ENCODE results near the gene SPSB2.
"Not testable (repeated sequence)": the region's sequence is repeated elsewhere in the genome, so short reads cannot be mapped to it uniquely, and the experiment has no call there.

The SPSB2 gene

DNA sequence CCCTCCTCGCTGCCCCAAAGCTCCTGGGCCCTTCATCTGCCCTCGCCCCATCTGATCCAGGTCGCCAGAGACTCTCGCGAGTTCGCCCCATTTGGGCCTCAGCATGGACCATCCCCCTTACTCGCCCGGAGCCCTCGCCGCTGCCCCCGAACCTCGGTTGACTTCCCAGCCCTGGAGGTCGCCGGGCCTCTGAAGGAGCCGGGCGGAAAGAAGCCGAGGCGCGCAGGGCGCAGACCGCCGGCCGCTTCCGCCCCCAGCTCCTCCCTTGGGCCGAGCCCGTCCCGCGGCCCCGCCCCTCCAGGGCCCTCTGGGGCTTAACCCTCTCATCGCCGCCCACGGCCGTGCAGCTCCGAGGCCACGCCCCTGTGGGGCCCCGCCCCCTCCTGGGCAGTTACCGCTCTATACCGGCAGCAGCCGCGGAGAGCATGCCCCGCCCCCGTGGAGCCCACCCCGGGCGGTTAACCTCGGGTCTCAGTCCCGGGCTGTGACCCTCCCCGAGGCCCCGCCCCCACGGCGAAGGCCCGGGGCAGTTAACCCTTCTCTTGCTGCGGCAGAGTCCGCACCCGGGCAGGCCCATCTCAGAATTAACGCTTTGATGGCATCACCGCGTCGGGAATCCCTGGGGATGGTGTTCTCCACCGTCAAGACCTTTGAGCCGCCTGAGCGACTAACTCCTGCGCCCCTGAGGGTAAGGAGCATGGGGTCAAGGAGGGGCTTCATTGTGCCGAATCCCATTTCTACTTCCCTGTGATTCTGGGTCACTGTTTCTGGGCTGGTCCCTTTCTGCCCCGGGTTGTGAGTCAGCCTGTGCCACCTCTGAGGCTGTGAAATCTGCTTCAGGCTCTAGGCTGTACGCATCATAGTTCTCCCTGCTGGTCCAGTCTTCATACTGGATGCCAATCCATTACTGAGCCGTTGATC, at the start of gene SPSB2:
Gene SPSB2 (minus strand): TSS at position 210 of the 921 bp plus-strand sequence. CDS start 402 bp downstream, outside the sequence.
- DNase-seq (ENCODE audit: low read depth in 3 of 3), result peak; percentile 97 to 99 (median 98)

DNA sequence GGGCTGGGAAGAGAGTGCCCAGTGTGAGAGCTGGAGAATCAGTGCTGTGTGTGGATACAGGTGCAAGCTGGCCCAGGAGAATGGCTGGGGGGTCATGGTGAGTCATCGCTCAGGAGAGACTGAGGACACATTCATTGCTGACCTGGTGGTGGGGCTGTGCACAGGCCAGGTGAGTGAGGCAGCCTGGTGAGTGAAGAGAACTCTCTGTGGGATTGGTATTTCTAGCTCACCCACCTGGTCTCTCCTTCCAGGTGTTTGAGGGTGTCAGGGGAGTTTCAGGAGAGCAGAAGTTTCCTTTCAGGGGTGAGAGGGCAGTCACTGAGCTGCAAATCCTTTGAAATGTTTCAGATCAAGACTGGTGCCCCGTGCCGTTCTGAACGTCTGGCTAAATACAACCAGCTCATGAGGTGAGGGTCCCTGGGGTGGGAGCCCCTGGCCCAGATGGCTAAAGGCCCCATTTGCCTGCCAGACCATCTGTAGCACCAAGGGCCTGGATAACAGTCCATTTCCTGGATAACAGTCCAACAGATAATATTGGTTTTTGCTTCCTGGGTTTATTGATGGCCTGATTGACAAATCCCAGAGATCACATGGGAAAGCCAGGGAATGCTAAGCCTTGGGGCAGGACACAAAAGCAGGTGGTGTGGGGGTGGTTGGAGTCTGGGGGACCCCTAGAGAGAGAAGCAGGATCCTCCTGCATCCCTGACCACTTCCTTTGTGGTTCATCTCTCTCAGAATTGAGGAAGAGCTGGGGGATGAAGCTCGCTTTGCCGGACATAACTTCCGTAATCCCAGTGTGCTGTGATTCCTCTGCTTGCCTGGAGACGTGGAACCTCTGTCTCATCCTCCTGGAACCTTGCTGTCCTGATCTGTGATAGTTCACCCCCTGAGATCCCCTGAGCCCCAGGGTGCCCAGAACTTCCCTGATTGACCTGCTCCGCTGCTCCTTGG, 49.2 kb upstream of the SPSB2 start:
- no peak for DNase-seq (ENCODE audit: low read depth in 3 of 3)

DNA sequence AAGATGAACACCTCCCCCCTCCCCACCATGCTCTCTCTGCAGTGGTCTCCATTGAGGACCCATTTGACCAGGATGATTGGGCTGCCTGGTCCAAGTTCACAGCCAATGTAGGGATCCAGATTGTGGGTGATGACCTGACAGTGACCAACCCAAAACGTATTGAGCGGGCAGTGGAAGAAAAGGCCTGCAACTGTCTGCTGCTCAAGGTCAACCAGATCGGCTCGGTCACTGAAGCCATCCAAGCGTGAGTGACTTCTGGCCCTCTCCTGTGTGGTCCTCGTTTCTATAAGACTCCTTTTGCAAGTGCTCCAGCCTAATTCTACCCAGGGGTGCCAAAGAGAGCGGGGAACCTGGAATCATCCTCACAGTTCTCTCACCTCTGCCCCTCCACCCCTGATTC, 48.4 kb upstream of the SPSB2 start:
- DNase-seq (ENCODE audit: low read depth in 3 of 3), result no peak

DNA sequence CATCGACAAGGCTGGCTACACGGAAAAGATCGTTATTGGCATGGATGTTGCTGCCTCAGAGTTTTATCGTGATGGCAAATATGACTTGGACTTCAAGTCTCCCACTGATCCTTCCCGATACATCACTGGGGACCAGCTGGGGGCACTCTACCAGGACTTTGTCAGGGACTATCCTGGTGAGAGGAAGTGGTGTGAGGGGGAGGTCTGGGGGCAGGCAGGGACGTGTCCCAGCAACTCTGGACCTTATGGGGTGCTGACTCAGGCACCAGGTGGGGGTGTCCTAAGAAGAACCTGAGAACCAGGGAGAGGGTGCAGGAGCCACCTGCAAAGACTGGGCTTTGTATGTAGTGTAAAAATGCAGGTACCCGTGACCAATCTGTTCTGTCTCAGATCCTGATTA, 46.5 kb upstream of the SPSB2 start:
- DNase-seq (ENCODE audit: low read depth in 3 of 3), result no peak

- no peak for DNase-seq (ENCODE audit: low read depth in 3 of 3)
Measured at GRCh38 chr12:6917491-6918231, 44.6 kb upstream of the SPSB2 start.

DNA sequence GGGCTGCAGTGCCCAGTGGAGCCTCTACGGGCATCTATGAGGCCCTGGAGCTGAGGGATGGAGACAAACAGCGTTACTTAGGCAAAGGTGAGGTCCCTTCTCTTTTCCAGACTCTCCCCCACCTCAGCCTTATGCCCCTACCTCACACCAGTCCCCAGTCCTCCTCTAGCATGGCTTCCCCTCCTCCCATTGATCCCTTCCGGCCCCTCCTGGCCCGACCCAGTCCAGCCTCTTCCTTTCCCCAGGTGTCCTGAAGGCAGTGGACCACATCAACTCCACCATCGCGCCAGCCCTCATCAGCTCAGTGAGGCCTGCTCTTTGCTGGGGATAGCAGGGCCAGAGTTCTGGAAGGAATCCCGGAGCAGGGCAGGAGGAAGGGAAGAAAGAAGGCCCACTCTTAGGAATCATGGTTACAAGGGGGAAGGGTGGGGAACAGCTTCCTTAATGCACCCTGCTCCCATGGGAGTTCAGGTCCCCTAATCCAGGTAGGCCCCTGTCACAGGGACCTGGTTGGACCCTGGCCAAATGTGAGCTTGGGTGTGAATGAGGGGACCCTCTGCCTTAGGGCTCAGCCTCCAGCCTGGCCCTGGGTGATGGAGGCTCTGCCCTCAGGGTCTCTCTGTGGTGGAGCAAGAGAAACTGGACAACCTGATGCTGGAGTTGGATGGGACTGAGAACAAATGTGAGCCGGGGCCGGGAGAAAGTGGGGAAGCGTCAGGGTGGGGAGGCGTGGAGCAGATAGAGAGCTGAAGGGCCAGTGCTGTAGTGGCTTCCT, 43.5 kb upstream of the SPSB2 start:
- no peak for DNase-seq (ENCODE audit: low read depth in 3 of 3)

DNA sequence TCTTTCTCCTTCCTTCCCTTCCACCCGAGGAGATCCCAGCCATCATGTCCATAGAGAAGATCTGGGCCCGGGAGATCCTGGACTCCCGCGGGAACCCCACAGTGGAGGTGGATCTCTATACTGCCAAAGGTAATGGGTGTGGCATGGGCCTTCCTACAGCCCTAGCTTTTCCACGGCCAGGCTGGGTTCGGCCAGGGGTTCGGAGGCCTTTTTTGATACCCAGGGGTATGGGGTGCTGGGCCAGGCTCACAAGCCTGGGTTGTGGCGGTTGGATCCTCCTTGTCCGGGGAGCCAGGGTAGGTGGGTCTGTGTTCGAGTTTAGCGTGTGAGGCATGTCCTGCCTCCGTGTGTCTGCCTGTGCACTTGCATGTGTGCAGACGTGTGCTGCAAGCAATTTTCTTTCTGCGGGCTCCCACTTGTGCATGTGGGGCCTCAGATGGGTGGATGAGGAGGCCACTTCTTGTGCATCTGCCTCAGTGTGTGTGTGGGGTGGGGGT, 42.7 kb upstream of the SPSB2 start:
- no peak for DNase-seq (ENCODE audit: low read depth in 3 of 3)

GRCh38 chr12:6914947-6915788, 42.1 kb upstream of the SPSB2 start:
- peak in 1 of 3 donors; percentile 43 for DNase-seq (ENCODE audit: low read depth in 3 of 3)

GRCh38 chr12:6914246-6914946, 41.3 kb upstream of the SPSB2 start, which contains the start of gene ENO2:
Gene ENO2 (plus strand): TSS chr12:6914580. CDS start chr12:6915833, 1,253 bp downstream.
- DNase-seq (ENCODE audit: low read depth in 3 of 3), result peak; percentile 61 to 79 (median 65)

DNA sequence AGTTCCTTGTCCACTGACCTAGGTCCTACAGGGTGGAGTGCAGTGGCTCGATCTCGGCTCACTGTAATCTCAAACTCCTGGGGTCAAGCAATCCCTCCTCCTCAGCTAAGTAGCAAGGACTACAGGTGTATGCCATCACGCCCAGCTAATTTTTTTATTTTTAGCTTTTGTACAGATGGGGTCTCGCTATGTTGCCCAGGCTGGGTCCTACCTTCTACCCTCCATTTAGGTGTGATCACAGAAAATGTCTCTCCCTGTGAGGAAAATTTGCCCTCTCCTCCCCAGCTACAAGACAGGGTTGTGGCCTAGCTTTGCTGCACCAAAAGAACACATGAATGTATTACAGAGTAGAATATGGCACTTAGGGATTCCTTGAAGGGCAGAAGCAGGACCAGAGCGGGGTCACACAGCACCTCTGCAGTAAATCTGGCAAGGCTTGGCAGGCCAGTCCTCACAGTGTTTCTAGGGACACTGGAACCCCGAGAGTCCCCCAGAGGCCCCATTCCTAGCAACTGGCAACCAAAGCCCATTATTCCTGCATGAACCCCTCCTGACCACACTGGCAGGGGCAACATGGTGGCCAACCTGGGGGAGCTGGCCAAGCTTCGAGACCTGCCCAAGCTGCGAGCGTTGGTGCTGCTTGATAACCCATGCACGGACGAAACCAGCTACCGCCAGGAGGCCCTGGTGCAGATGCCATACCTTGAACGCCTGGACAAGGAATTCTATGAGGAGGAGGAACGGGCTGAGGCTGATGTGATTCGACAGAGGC, 39.2 kb upstream of the SPSB2 start:
- DNase-seq (ENCODE audit: low read depth in 3 of 3), result no peak

DNA sequence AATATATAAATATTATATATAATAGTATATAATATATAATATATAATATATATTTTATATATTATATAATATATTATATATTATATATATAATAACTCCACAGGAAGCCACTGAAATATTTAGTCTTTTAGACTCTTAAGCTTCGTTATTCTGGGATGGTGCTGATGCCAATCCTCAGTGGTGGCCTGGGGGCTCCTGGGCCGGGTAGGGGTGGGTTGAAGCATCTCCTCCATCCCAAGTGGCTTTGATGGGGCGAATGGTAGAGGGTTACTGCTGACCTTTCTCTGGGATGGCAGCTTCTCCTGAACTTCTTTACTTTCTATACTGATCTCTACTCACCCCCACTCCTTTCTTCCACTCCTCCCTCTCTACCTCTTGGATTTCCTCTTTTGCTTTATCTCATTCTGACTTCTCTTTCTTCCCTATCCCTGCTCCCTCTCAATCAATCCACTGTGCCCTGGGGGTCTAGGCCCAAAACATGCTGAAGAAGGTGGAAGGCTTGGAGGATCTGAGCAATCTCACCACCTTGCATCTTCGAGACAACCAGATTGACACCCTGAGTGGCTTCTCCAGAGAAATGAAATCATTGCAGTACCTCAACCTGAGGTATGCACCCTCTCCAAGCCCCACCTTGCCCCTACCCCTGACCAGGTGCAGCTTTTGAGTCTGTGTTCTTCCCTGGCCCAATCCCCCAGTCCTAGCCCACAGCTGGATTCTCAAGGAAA, 36.5 kb upstream of the SPSB2 start:
- DNase-seq (ENCODE audit: low read depth in 3 of 3), result no peak

GRCh38 chr12:6908141-6908540, 35.0 kb upstream of the SPSB2 start:
- not testable (repeated sequence) for DNase-seq (ENCODE audit: low read depth in 3 of 3)

DNA sequence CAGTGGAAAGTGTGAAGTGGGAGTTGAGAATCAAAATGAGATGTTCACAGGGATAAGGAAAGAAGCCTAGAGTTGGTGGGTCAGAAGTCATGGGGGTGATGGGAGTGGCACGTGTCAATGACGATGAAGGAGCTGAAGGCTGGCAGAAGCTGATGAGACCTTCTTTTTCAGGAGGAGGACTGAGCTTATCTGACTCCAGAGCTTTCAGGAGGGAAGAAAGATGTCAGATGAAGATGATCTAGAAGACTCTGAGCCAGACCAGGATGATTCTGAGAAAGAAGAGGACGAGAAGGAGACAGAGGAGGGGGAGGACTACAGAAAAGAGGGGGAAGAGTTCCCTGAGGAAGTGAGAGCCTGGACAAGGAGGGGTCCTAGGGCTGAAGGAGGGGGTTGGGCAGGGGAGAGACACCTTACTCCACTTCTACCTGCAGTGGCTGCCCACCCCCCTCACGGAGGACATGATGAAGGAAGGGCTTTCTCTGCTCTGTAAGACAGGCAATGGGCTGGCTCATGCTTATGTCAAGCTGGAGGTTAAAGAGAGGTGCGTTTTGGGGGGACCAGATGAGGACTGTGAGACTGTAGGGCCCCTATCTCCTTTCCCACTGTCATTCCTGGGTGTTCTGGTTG, 32.4 kb upstream of the SPSB2 start:
- DNase-seq (ENCODE audit: low read depth in 3 of 3), result no peak

GRCh38 chr12:6904280-6905276, 31.5 kb upstream of the SPSB2 start, which contains the start of gene LRRC23:
Gene LRRC23 (plus strand): TSS chr12:6904822. CDS start chr12:6905634, 812 bp downstream.
- peak; percentile 97 to 98 (median 98) for DNase-seq (ENCODE audit: low read depth in 3 of 3)

DNA sequence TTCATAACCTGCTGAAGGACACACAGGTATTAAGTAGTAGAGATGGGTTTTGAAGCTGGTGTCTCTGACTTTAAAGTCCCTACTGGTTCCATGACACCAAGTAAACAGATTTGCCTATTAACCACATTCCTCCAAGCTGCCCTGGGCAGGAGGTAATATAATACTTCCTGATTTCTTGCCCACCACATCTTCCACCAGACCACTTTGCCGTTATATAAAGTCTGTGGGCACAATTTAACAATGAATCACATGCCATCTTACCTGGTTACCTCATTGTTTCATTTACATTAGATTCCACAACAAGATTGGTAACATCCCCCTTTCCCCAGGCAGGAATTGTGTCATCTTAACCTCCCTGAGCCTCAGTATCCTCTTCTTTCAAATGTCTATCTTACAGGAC, 30.6 kb upstream of the SPSB2 start:
- no peak for DNase-seq (ENCODE audit: low read depth in 3 of 3)

GRCh38 chr12:6902448-6902847, 29.3 kb upstream of the SPSB2 start:
- no peak for DNase-seq (ENCODE audit: low read depth in 3 of 3)

All from stimulated activated CD4-positive, alpha-beta T cell treated with anti-CD3 and anti-CD28 coated beads, TNF-alpha, amount 100 ng/mL, for 48 hours (primary cell).